Measurements from ENCODE around the gene LLGL2. TPM values are rescaled to one million over a fixed set of nuclear protein-coding genes. Genes with fewer than 3 reads are reported as not detected.
"Not testable (repeated sequence)": the region's sequence is repeated elsewhere in the genome, so short reads cannot be mapped to it uniquely, and the experiment has no call there.

Gene LLGL2
- total RNA-seq, 1 donor from 2014 or later: 3.3 TPM

DNA sequence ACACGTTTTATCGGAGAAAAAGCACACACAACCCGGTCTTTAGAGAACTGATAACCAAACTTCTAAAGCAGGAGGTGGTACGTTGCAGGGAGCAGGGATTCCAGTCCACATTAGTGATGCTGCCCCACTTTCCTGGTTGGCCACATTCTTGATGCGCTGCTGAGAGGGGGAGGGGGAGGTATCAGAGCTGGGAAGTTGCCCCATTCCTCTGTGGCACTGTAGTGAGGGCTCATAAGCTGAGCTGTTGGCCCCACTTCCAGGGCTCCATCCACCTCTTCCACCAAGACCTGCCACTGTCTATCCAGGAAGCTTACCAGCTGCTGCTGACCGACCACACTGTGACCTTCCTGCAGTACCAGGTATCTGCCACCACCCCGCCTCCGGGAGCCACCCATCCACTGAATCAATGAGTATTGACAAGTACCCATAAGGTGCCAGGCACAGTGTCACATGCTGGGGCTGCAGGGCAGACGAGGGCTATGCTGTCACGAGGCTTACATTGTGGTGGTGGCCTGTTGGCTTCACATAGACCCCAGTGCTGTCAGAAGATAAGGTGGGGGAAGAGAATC lies 8.1 kb upstream of the LLGL2 start:
- H3K4me1 Mint-ChIP-seq (ENCODE audit: unreplicated experiment): peaks cover 25% of the 10 kb centered on the region
- H3K36me3 Mint-ChIP-seq (ENCODE audit: unreplicated experiment): peaks cover 9% of the 10 kb centered on the region
- no peaks in the 10 kb centered on the region for H3K27me3 Mint-ChIP-seq (ENCODE audit: unreplicated experiment)
- H3K27ac Mint-ChIP-seq (ENCODE audit: unreplicated experiment): no peak overlapping the region
- peak overlapping the region; percentile 73 for H3K4me3 Mint-ChIP-seq (ENCODE audit: unreplicated experiment)
- DNase-seq (ENCODE audit: extremely low spot score, unreplicated experiment): no peak
- TF ChIP-seq, protein P1, sequence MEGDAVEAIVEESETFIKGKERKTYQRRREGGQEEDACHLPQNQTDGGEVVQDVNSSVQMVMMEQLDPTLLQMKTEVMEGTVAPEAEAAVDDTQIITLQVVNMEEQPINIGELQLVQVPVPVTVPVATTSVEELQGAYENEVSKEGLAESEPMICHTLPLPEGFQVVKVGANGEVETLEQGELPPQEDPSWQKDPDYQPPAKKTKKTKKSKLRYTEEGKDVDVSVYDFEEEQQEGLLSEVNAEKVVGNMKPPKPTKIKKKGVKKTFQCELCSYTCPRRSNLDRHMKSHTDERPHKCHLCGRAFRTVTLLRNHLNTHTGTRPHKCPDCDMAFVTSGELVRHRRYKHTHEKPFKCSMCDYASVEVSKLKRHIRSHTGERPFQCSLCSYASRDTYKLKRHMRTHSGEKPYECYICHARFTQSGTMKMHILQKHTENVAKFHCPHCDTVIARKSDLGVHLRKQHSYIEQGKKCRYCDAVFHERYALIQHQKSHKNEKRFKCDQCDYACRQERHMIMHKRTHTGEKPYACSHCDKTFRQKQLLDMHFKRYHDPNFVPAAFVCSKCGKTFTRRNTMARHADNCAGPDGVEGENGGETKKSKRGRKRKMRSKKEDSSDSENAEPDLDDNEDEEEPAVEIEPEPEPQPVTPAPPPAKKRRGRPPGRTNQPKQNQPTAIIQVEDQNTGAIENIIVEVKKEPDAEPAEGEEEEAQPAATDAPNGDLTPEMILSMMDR (IDR thresholded peaks at IDR 0.05): no peak
- no peaks in the 10 kb centered on the region for H3K9me3 Mint-ChIP-seq (ENCODE audit: unreplicated experiment)

DNA sequence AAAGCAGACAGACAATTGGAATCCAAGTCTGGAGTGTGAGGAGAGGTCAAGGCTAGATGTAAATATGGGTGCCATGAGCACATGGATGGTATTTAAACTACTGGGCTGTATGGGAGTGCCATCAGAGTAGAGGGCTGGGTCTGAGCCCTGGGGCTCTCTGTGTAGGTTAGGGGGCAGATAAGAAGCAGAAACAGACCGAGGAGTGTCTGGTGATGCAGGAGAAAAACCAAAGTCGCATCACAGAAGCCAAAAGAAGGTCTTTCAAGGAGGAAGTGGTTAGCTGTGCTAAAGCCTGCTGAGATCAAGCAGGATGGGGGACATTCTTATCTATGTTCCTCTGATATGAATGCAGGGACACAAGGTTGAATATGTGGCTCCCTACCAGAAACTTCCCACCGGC lies 7.3 kb upstream of the LLGL2 start:
- Mint-ChIP-seq H3K36me3 (ENCODE audit: unreplicated experiment) (peaks cover 9% of the 10 kb centered on the region), H3K27me3 (ENCODE audit: unreplicated experiment) (no peaks in the 10 kb centered on the region), H3K4me3 (ENCODE audit: unreplicated experiment) (peak overlapping the region; percentile 73), H3K4me1 (ENCODE audit: unreplicated experiment) (peaks cover 18% of the 10 kb centered on the region), H3K9me3 (ENCODE audit: unreplicated experiment) (no peaks in the 10 kb centered on the region), H3K27ac (ENCODE audit: unreplicated experiment) (no peak overlapping the region)
- DNase-seq (ENCODE audit: extremely low spot score, unreplicated experiment): no peak
- TF ChIP-seq, protein P1 (IDR thresholded peaks at IDR 0.05): no peak

DNA sequence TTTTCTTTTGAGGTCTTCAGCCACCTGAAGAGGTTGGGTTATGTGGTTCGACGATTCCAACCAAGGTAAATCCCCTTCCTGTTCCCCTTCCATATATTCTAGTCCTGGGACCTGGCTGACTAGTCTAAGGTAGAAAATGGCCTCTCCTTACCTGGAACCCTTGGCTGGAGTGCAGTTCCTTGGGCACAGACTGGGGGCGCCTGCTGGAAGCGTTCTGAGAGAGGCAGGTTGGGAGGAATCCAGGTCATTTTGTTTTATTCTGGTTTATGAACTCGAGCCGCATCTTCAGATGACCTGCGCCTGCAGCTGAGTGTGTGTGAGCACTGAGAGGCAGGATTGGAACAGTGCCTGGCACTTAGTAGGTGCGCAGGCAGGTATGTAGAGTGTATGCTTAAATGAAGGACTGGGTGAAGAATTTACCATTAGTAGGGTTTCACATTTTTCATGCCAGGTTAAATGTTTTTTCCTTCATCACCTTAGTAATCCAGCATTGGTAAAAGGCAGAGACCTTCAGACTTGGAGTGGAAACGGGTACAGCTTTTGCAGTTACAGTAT lies 6.4 kb upstream of the LLGL2 start:
- Mint-ChIP-seq H3K36me3 (ENCODE audit: unreplicated experiment) (peaks cover 9% of the 10 kb centered on the region), H3K27ac (ENCODE audit: unreplicated experiment) (no peak overlapping the region), H3K9me3 (ENCODE audit: unreplicated experiment) (no peaks in the 10 kb centered on the region), H3K4me1 (ENCODE audit: unreplicated experiment) (peaks cover 12% of the 10 kb centered on the region), H3K27me3 (ENCODE audit: unreplicated experiment) (no peaks in the 10 kb centered on the region), H3K4me3 (ENCODE audit: unreplicated experiment) (no peak overlapping the region)
- no peak for DNase-seq (ENCODE audit: extremely low spot score, unreplicated experiment)
- TF ChIP-seq, protein P1 (IDR thresholded peaks at IDR 0.05): no peak

DNA sequence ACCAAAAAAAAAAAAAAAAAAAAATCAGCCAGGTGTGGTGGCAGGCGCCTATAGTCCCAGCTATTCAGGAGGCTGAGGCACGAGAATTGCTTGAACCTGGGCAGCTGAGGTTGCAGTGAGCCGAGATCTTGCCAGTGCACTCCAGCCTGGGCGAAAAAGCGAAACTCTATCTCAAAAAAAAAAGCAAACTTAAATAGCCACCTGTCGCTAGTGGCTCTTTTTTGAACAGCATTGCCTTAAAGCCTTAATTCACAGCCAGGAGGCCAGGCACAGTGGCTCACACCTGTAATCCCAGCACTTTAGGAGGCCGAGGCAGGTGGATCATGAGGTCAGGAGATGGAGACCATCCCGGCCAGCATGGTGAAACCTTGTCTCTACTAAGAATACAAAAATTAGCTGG lies 5.1 kb upstream of the LLGL2 start:
- DNase-seq (ENCODE audit: extremely low spot score, unreplicated experiment); H3K27me3 Mint-ChIP-seq (ENCODE audit: unreplicated experiment); H3K9me3 Mint-ChIP-seq (ENCODE audit: unreplicated experiment); H3K4me3 Mint-ChIP-seq (ENCODE audit: unreplicated experiment); H3K27ac Mint-ChIP-seq (ENCODE audit: unreplicated experiment); H3K36me3 Mint-ChIP-seq (ENCODE audit: unreplicated experiment): not testable (repeated sequence)
- H3K4me1 Mint-ChIP-seq (ENCODE audit: unreplicated experiment): peaks cover 10% of the 10 kb centered on the region

DNA sequence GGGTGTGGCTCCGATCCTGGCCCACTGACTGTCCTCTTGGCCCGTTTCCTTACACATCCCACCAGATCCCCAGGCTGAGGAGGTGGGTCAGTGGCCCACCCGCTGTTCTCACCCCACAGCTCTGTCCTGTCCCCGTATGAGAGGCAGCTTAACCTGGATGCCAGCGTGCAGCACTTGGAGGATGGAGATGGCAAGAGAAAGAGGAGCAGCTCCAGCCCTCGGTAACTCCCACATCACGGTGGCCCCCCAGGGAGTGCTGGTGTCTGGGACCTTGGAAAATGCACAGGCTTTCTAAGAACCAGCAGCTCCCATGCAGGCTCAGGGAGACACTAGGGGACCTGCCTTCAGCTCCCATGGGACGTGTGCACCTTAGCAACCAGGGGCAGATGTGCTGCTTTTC lies 4.2 kb upstream of the LLGL2 start:
- Mint-ChIP-seq H3K4me3 (ENCODE audit: unreplicated experiment) (no peak overlapping the region), H3K9me3 (ENCODE audit: unreplicated experiment) (no peaks in the 10 kb centered on the region), H3K27me3 (ENCODE audit: unreplicated experiment) (peaks cover under 1% of the 10 kb centered on the region), H3K27ac (ENCODE audit: unreplicated experiment) (no peak overlapping the region), H3K36me3 (ENCODE audit: unreplicated experiment) (peaks cover 9% of the 10 kb centered on the region), H3K4me1 (ENCODE audit: unreplicated experiment) (peaks cover 11% of the 10 kb centered on the region)
- no peak for DNase-seq (ENCODE audit: extremely low spot score, unreplicated experiment)
- TF ChIP-seq, protein P1 (IDR thresholded peaks at IDR 0.05): no peak
